ENCODE results near the gene MARCHF10. TPM values are rescaled to one million over a fixed set of nuclear protein-coding genes. Genes with fewer than 3 reads are reported as not detected.
A peak's percentile ranks its signal among the peaks of the same experiment; 100 is the strongest.

The MARCHF10 gene
- total and polyA plus RNA-seq, 2 experiments from 2014 or later, result 1.8 to 2.1 TPM

DNA sequence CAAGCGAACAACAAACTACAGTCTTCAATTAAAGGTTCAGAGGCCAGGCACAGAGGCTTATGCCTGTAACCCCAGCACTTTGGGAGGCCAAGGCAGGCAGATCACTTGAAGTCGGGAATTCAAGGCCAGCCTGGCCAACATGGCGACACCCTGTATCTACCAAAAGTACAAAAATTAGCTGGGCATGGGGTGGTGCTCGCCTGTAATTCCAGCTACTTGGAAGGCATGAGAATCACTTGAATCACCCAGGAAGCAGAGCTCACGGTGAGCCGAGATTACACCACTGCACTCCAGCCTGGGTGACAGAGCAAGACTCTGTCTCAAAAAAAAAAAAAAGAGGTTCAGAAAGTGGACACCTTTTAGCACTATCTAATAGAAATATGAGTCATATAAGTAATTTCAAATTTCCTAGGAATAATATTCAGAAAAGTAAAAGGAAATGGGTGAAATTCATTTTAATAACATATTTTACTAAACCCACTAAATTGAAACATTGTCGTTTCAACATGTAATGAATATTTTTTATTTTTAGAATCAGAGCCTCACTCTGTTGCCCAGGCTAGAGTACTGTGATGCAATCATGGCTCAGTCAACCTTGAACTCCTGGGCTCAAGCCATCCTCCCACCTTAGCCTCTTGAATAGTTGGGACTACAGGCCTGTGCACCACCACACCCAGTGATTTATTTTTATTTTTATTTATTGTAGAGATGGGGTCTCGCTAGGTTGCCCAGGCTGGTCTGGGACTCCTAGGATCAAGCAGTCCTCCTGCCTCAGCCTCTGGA lies 15.2 kb upstream of the MARCHF10 start:
- Histone ChIP-seq H3F3A (ENCODE audit: insufficient read depth) (peaks cover 72% of the 10 kb centered on the region), H3K4me2 (ENCODE audit: unreplicated experiment) (peak overlapping the region; percentile 22), H3K9ac (0 out of 2 replicates have a peak overlapping the region, but pooled peaks have one; percentile 14), H3K36me3 (ENCODE audit: low read depth) (no peaks in the 10 kb centered on the region), H3K9me3 (ENCODE audit: low read depth) (no peaks in the 10 kb centered on the region), H3K4me1 (ENCODE audit: insufficient read depth) (peaks cover 74% of the 10 kb centered on the region), H3K27me3 (replicated peaks; ENCODE audit: insufficient read depth) (no peaks in the 10 kb centered on the region), H2AFZ (no peak overlapping the region; the same call in 1 of the 2 replicates), H3K9me2 (ENCODE audit: insufficient read depth) (no peaks in the 10 kb centered on the region), H3K4me3 (no peak overlapping the region), H3K27ac (peak overlapping the region; percentile 83), H4K20me1 (ENCODE audit: insufficient read depth) (no peaks in the 10 kb centered on the region), H3K79me2 (ENCODE audit: insufficient read depth) (no peaks in the 10 kb centered on the region)
- no peak for TF ChIP-seq EZH2 (IDR thresholded peaks at IDR 0.05; ENCODE audit: insufficient read depth, poor library complexity, severe bottlenecking)
- TF ChIP-seq EZH2phosphoT487 (IDR thresholded peaks at IDR 0.05; ENCODE audit: insufficient read depth, low read depth), result no peak
- peak; percentile 64 for DNase-seq
- 59 to 64% methylated on average over 8 of the region's 8 CpGs for WGBS, 2 experiments (ENCODE audit: low coverage in 1 of 2, low lambda C conversion rate in 2 of 2, missing lambda C conversion rate in 2 of 2)
- in situ Hi-C loops (cut with MboI), result no loop called here

DNA sequence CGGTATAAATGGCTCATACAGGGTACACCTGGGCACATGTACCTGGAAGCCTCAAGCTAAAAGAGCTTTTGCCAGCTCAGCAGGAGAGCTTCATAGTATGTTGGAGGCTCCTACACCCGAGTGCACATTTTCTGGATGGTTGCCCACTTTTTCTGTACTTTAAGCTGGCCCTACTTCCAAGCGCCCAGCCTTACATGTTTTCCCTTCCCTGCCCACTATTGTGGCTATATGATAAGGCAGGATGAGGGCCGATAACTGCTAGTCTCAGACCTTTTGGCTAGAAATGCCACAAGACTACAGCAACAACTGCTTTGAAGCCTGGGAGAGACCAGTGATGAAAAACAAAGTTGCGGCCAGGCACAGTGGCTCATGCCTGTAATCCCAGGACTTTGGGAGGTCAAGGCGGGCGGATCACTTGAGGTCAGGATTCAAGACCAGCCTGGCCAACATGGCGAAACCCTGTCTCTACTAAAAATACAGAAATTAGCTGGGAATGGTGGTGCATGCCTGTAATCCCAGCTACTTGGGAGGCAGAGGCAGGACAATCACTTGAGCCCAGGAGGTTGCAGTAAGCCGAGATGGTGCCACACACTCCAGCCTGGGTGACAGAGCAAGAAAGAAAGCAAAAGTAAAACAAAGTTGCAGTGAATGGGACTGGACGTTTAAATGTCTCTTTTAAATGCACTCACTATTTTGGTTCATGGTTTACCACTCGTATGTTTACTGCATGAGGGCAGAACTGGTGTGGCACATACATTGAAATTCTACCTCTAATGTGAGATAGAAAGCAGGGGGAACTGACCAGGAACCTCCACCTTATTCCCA lies 14.2 kb upstream of the MARCHF10 start:
- no peak overlapping the region for H3K4me2 ChIP-seq (ENCODE audit: unreplicated experiment)
- no peak overlapping the region; the same call in 1 of the 2 replicates for H2AFZ ChIP-seq
- H3K9me2 ChIP-seq (ENCODE audit: insufficient read depth), result no peaks in the 10 kb centered on the region
- H3K9ac ChIP-seq, result no peak overlapping the region
- peaks cover 64% of the 10 kb centered on the region for H3K4me1 ChIP-seq (ENCODE audit: insufficient read depth)
- no peak for DNase-seq
- H3F3A ChIP-seq (ENCODE audit: insufficient read depth), result peaks cover 67% of the 10 kb centered on the region
- H3K4me3 ChIP-seq, result no peak overlapping the region
- no peaks in the 10 kb centered on the region for H3K27me3 ChIP-seq (replicated peaks; ENCODE audit: insufficient read depth)
- TF ChIP-seq EZH2 (IDR thresholded peaks at IDR 0.05; ENCODE audit: insufficient read depth, poor library complexity, severe bottlenecking) (no peak), EZH2phosphoT487 (IDR thresholded peaks at IDR 0.05; ENCODE audit: insufficient read depth, low read depth) (no peak)
- H3K27ac ChIP-seq, result peak overlapping the region; percentile 83
- H3K79me2 ChIP-seq (ENCODE audit: insufficient read depth), result no peaks in the 10 kb centered on the region
- in situ Hi-C loops (cut with MboI), result no loop called here
- no peaks in the 10 kb centered on the region for H3K36me3 ChIP-seq (ENCODE audit: low read depth)
- H4K20me1 ChIP-seq (ENCODE audit: insufficient read depth), result no peaks in the 10 kb centered on the region
- 89 to 90% methylated on average over 11 of the region's 11 CpGs for WGBS, 2 experiments (ENCODE audit: low coverage in 1 of 2, low lambda C conversion rate in 2 of 2, missing lambda C conversion rate in 2 of 2)
- no peaks in the 10 kb centered on the region for H3K9me3 ChIP-seq (ENCODE audit: low read depth)

DNA sequence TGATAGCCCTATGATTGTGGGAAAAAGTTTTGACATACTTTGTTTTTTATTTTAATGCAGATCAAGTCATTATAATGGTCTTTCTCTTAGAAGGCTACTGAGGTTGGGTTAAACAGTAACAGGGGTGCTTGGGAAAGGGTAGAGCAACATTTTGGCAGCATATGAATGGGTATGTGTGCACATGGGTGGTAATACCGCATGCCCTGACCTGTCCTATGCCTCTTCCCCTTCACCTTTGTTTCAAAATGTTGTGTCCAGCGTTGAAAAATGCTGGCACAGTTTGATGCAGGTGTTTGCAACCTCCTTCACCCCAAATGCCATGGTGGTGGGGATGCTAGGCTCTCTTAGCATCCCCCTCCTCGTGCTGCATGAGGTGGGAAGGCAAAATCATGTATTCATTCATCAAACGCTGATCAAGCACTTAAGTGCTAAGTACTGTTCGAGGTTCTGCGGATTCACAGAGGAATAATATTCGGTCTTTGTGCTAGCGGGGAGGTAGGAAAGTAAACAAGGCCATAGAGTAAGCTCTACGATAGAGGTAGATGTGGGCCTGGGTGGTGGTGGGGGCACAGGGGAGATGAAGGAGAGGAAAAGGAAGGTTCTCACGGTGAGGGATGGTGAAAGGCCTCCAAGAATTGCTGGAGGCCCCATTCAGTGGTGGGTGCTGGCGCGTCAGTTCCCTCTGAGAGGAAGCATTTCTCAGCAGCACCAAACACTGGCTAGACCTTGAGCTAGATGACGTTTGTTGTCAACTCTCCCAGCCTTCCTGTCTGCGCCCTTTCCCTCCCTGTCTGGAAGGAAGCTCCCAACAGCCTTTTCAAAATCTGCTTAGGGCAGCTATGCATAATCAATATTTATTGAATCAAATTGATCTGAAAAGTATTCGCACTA lies 13.3 kb upstream of the MARCHF10 start:
- no peaks in the 10 kb centered on the region for H3K27me3 ChIP-seq (replicated peaks; ENCODE audit: insufficient read depth)
- peaks cover 55% of the 10 kb centered on the region for H3K4me1 ChIP-seq (ENCODE audit: insufficient read depth)
- WGBS, 2 experiments (ENCODE audit: low coverage in 1 of 2, low lambda C conversion rate in 2 of 2, missing lambda C conversion rate in 2 of 2), result 96 to 97% methylated on average over 15 of the region's 15 CpGs
- no peak for TF ChIP-seq EZH2phosphoT487 (IDR thresholded peaks at IDR 0.05; ENCODE audit: insufficient read depth, low read depth)
- no peak for TF ChIP-seq EZH2 (IDR thresholded peaks at IDR 0.05; ENCODE audit: insufficient read depth, poor library complexity, severe bottlenecking)
- peak overlapping the region; percentile 95 for H3K27ac ChIP-seq
- no peaks in the 10 kb centered on the region for H3K36me3 ChIP-seq (ENCODE audit: low read depth)
- DNase-seq, result no peak
- in situ Hi-C loops (cut with MboI), result no loop called here
- no peak overlapping the region for H3K4me3 ChIP-seq
- peaks cover 60% of the 10 kb centered on the region for H3F3A ChIP-seq (ENCODE audit: insufficient read depth)
- no peak overlapping the region for H2AFZ ChIP-seq
- H3K79me2 ChIP-seq (ENCODE audit: insufficient read depth), result no peaks in the 10 kb centered on the region
- H4K20me1 ChIP-seq (ENCODE audit: insufficient read depth), result no peaks in the 10 kb centered on the region
- H3K4me2 ChIP-seq (ENCODE audit: unreplicated experiment), result no peak overlapping the region
- no peaks in the 10 kb centered on the region for H3K9me3 ChIP-seq (ENCODE audit: low read depth)
- H3K9me2 ChIP-seq (ENCODE audit: insufficient read depth), result no peaks in the 10 kb centered on the region
- no peak overlapping the region for H3K9ac ChIP-seq
